Thyroid gland (tissue), 4 donors: ENCODE results near the gene MSS51.

Experiments
- POLR2A ChIP-seq, 2 donors: fragments of 450-650 bp; IDR thresholded peaks; one replicate each; pipeline ENCODE4 v1.6.1; 2017; ENCODE audit warnings: antibody characterized with exemption in 2 of 2, mild to moderate bottlenecking in 2 of 2, moderate library complexity in 1 of 2
- TF ChIP-seq, protein P1 (sequence below), 6 experiments: fragments of 200-600 bp in 3 of 6; fragments of 450-650 bp in 3 of 6; sonication (generic) in 3 of 6; IDR thresholded peaks; one replicate each; pipeline ENCODE4 v1.5.1; 2016 to 2019; ENCODE audit warnings: antibody characterized with exemption in 6 of 6, mild to moderate bottlenecking in 2 of 6, inconsistent platforms in 1 of 6, moderate library complexity in 1 of 6

DNA sequence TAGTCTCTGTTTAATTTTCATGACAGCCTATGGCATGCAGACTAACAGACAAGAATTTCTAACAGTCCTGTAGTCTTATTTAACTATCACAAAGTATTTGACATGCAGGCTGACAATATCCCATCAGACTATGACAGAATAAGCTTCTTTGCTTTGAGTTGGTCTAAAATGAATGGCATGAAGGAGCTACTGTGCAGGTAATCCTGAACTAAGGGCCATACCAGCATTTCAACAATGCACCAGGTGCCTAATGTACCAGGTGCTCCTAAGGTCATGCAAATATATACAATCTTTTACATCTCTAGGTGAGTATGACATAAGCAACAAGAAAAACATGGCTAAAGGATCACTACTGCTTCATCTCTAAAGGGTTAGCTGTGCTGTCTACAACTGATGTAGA lies 13.6 kb upstream of the MSS51 start:
- TF ChIP-seq, protein P1, sequence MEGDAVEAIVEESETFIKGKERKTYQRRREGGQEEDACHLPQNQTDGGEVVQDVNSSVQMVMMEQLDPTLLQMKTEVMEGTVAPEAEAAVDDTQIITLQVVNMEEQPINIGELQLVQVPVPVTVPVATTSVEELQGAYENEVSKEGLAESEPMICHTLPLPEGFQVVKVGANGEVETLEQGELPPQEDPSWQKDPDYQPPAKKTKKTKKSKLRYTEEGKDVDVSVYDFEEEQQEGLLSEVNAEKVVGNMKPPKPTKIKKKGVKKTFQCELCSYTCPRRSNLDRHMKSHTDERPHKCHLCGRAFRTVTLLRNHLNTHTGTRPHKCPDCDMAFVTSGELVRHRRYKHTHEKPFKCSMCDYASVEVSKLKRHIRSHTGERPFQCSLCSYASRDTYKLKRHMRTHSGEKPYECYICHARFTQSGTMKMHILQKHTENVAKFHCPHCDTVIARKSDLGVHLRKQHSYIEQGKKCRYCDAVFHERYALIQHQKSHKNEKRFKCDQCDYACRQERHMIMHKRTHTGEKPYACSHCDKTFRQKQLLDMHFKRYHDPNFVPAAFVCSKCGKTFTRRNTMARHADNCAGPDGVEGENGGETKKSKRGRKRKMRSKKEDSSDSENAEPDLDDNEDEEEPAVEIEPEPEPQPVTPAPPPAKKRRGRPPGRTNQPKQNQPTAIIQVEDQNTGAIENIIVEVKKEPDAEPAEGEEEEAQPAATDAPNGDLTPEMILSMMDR (IDR thresholded peaks at IDR 0.05): no peak
- no peak for TF ChIP-seq POLR2A (IDR thresholded peaks at IDR 0.05)
